Measurements from ENCODE around the gene LY6G6C. TPM values are rescaled to one million over a fixed set of nuclear protein-coding genes. Genes with fewer than 3 reads are reported as not detected.

LY6G6C gene
- total and polyA plus RNA-seq, 10 of the 15 experiments (the other 5 are each of a cell fraction or from before 2014, with no cell fraction given), result not detected

- TF ChIP-seq CUX1 (IDR thresholded peaks at IDR 0.05; ENCODE audit: insufficient replicate concordance, low read depth, low read length) (no peak), BCL11A (IDR thresholded peaks at IDR 0.05; ENCODE audit: low read depth, low read length) (no peak), LARP7 (IDR thresholded peaks at IDR 0.05) (peak; percentile 74), GABPA (IDR thresholded peaks at IDR 0.05; ENCODE audit: low read depth) (no peak), CBX3 (IDR thresholded peaks at IDR 0.05; ENCODE audit: borderline replicate concordance, low read depth) (no peak), PAX5 (IDR thresholded peaks at IDR 0.05; ENCODE audit: borderline replicate concordance, low read depth, low read length) (no peak), ZNF207 (IDR thresholded peaks at IDR 0.05; ENCODE audit: borderline replicate concordance) (no peak), IRF4 (IDR thresholded peaks at IDR 0.05; ENCODE audit: low read depth, low read length) (no peak), SMARCA5 (IDR thresholded peaks at IDR 0.05) (no peak), BCL3 (IDR thresholded peaks at IDR 0.05; ENCODE audit: borderline replicate concordance, insufficient read depth, low read depth, low read length, poor library complexity, severe bottlenecking) (no peak), RAD21 (IDR thresholded peaks at IDR 0.05; ENCODE audit: insufficient read depth, low read depth, low read length) (no peak), PML (IDR thresholded peaks at IDR 0.05; ENCODE audit: low read length) (no peak), FOXM1 (IDR thresholded peaks at IDR 0.05; ENCODE audit: low read depth, low read length) (no peak), ZZZ3 (IDR thresholded peaks at IDR 0.05; ENCODE audit: control insufficient read depth, insufficient read length, low read depth) (no peak), HDAC6 (IDR thresholded peaks at IDR 0.05; ENCODE audit: unreplicated experiment) (no peak), SREBF1 (IDR thresholded peaks at IDR 0.05; ENCODE audit: low read length) (no peak), NFXL1 (IDR thresholded peaks at IDR 0.05; ENCODE audit: borderline replicate concordance) (no peak), JUNB (IDR thresholded peaks at IDR 0.05) (no peak; the same call in 1 of the 2 replicates), SUPT20H (IDR thresholded peaks at IDR 0.05; ENCODE audit: borderline replicate concordance, control insufficient read depth, low read depth, low read length) (no peak)
- TF ChIP-seq, protein P1, sequence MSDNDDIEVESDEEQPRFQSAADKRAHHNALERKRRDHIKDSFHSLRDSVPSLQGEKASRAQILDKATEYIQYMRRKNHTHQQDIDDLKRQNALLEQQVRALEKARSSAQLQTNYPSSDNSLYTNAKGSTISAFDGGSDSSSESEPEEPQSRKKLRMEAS (IDR thresholded peaks at IDR 0.05; ENCODE audit: low read depth, low read length), result peak; percentile 91
- TF ChIP-seq, protein P2, sequence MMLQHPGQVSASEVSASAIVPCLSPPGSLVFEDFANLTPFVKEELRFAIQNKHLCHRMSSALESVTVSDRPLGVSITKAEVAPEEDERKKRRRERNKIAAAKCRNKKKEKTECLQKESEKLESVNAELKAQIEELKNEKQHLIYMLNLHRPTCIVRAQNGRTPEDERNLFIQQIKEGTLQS (IDR thresholded peaks at IDR 0.05; ENCODE audit: borderline replicate concordance, extremely low read depth, low read depth, low read length), result no peak
These were observed 18.3 kb upstream of the LY6G6C start, which contains the start of gene MSH5 (continued) for GRCh38 chr6:31739639-31740396.

Data from GM12878 (cell line).